22Rv1 (cell line): ENCODE data around the gene UTF1.

Source experiments
- H3K27ac ChIP-seq: fragments of 450-650 bp; 2 replicates; pipeline ENCODE4 v1.5.1; 2017
- ZFX ChIP-seq: fragments of 450-650 bp; IDR thresholded peaks from 2 replicates; pipeline ENCODE4 v1.6.1; 2017; ENCODE audit warnings: antibody characterized with exemption, borderline replicate concordance
- TF ChIP-seq, protein P1 (sequence below): fragments of 450-650 bp; IDR thresholded peaks from 2 replicates; pipeline ENCODE4 v1.5.1; 2017; ENCODE audit warnings: mild to moderate bottlenecking

UTF1 gene

DNA sequence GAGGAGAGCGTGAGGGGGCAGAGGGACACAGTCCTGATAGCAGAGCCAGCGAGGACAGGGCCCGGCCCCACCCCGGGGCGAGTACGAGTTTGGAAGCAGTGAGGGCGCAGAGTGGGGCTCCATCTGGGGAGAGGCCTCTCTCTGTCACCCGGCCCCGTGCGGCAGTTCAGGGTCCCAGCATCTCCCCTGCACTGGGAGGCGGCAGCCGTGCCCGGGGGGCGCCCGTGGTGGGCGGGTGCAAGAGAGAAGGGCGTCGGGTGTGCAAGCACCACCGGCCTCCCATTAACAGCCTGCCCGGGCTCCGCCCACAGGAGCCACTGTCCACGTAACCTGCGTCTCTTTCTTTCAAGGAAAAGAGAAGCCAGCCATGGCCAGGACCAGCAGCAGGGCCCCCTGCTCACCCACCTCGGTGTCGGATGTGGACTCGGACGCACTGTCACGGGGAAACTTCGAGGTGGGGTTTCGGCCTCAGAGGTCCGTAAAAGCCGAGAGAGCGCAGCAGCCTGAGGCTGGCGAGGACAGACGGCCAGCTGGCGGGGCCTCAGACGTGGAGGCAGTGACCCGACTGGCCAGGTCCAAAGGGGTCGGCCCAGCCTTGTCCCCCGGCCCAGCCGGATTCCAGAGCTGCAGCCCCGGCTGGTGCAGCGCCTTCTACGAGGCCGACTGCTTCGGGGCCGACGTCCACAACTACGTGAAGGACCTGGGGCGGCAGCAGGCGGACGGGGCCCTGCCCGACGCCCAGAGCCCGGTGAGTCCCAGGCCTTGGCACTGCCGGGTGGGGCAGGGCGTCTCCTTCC lies 28.7 kb upstream of the UTF1 start:
- TF ChIP-seq, protein P1, sequence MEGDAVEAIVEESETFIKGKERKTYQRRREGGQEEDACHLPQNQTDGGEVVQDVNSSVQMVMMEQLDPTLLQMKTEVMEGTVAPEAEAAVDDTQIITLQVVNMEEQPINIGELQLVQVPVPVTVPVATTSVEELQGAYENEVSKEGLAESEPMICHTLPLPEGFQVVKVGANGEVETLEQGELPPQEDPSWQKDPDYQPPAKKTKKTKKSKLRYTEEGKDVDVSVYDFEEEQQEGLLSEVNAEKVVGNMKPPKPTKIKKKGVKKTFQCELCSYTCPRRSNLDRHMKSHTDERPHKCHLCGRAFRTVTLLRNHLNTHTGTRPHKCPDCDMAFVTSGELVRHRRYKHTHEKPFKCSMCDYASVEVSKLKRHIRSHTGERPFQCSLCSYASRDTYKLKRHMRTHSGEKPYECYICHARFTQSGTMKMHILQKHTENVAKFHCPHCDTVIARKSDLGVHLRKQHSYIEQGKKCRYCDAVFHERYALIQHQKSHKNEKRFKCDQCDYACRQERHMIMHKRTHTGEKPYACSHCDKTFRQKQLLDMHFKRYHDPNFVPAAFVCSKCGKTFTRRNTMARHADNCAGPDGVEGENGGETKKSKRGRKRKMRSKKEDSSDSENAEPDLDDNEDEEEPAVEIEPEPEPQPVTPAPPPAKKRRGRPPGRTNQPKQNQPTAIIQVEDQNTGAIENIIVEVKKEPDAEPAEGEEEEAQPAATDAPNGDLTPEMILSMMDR = no peak
- TF ChIP-seq ZFX = no peak
- H3K27ac ChIP-seq = no peak overlapping the region

DNA sequence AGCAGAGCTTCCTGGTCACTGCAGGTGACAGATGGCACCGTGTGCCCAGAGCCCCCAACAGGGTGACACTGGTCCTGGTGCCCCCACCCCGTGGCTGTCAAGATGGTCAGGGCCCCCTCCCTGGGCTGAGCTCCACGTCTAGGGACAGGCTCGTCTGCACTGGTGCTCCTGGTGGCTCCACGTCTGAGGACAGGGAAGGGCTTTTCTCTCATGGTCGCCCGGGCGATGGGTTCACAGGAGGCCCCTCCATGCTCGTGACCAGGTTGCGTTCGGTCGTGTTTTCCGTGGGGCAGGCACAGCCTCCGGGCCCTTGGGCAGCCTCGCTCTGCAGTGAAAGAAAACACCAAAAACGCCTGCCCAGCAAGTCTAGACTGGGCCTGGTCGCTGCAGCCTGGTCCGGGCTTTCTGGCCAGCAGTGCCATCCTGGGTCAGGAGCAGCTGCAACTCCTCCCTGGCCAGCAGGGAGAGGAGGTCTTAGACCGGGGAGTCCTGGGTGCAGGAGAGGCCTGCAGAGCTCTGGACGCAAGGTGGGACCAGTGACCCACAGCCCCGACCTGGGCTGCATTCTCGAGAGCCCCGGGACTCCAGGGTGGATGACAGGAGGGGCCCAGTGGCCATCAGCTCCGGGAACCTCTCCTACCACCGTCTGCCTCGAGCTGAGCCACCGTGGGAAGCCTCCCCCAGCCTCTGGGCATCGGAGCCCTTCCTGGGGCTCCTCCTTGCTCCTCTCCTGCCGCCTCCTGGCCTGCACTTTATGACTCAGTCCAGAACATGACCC lies 27.9 kb upstream of the UTF1 start:
- TF ChIP-seq, protein P1 = no peak
- TF ChIP-seq ZFX = no peak
- H3K27ac ChIP-seq = no peak overlapping the region

DNA sequence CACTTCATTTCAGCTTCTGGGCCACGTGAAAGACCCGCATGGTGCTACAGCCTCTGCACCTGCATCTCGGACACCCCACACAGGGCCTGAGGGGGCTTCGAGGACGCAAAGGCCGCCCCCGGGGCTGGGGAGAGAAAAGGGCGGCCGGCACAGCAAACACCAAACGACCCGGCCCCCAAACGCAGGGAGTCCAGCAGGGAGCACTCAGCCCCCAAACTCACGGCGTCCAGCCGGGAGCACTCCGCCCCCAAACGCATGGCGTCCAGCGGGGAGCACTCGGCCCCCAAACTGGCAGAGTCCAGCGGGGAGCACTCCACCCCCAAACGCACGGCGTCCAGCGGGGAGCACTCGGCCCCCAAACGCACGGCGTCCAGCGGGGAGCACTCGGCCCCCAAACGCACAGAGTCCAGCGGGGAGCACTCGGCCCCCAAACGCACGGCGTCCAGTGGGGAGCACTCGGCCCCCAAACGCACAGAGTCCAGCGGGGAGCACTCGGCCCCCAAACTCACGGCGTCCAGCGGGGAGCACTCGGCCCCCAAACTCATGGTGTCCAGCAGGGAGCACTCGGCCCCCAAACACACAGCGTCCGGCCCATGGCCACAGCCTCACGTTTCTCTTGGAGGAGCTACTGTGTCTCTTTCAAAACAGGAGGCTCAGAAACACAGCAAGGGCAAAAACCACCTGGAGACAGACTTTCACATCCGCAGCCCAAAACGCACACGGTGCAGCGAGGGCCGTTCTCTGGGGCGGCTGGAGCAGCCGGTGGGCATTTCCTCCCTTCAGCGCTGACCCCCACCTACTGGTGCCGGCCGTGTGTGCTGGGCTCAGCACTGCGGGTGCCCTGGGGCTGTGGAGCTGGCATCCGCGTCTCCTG lies 27.0 kb upstream of the UTF1 start:
- TF ChIP-seq, protein P1 = no peak
- TF ChIP-seq ZFX = no peak
- H3K27ac ChIP-seq = no peak overlapping the region

DNA sequence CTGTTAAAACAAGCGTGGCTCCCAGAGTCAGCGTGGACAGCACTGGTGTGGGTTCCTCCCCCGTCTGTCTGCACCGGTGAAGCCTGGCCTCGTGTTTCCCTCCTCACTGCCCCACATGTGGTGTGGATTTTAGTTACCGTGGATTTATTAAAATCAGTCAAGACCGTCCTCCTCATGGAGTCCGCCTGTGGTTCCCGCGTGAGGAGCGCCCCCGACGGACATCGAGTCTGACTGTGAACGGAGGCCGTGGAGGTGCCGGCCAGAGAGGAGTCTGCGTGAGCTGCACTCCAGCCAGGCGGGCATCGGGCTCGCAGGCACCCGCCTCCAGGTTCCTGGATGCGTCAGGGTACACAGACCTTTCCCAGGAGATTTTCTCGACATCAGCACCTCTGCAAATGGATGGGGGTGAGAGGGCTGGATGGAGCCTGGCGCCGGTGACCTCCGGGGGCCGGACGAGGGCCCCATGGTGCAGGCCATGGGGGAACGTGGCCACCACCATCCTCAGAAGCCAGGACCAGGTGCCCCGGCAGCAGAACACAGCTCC lies 26.3 kb upstream of the UTF1 start:
- TF ChIP-seq ZFX = no peak
- TF ChIP-seq, protein P1 = no peak
- H3K27ac ChIP-seq = no peak overlapping the region

DNA sequence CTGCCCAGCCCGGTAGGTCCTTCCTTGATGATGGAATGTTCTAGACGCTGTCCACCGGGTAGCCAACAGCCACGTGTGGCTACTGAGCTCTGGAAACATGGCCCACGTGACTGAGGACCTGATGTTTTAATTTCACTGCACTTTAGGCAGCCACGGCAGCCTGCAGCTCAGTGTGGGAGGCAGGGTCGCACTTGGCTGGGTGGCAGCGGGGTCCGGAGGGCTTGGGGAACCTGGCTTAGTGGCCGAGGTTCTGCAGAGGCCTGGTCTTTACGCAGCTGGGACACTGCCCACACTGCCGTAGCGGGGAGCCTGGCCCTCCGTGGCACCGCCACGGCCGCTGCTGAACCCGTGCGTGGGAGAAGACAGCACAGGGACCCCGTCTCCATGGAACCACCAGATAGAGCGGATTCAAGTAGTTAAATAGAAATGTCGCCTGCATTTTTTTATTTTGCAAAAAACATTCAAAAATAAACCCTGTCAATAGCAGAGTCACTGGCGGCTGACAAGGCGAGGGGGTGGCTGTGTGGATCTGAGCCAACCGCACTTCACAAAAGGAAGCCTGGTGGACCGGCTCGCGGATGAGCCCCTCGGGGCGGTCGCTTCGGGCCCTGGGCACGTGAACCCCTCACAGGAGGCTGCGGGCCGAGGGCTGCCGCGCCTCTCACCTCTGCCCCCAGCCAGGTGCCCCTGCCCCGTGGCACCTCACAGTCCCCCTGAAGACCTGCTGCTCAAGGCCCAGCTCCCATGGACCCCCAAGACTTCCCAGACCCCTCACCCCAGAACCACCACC lies 25.6 kb upstream of the UTF1 start:
- H3K27ac ChIP-seq = no peak overlapping the region
- TF ChIP-seq ZFX = no peak
- TF ChIP-seq, protein P1 = no peak

DNA sequence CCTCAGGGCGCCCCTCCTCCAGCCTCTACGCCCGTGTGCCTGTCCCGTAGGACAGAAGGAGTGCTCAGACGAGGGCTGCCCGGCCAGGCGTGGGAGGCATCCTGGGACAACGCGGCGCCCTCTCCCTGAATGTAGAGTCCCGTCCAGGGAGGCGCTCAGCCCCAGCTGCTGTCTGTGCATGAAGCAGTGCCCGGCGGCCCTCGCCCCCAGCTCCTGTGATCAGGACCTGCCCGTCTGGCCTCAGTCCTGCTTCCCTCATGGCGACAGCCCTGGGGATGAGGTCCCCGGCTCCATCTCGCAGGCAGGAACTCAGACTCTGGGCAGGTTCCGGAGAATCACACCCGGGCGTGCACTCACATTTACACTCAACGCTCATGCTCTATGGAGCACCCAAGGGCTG lies 24.9 kb upstream of the UTF1 start:
- TF ChIP-seq ZFX = no peak
- TF ChIP-seq, protein P1 = no peak

More for the DNA sequence above, 24.9 kb upstream of the UTF1 start:
- H3K27ac ChIP-seq = no peak overlapping the region
